ENCODE data around the gene NCOA1.

GRCh38 chr2:24496959-24497358, 5.9 kb downstream of the NCOA1 start:
- TF ChIP-seq, protein P1, sequence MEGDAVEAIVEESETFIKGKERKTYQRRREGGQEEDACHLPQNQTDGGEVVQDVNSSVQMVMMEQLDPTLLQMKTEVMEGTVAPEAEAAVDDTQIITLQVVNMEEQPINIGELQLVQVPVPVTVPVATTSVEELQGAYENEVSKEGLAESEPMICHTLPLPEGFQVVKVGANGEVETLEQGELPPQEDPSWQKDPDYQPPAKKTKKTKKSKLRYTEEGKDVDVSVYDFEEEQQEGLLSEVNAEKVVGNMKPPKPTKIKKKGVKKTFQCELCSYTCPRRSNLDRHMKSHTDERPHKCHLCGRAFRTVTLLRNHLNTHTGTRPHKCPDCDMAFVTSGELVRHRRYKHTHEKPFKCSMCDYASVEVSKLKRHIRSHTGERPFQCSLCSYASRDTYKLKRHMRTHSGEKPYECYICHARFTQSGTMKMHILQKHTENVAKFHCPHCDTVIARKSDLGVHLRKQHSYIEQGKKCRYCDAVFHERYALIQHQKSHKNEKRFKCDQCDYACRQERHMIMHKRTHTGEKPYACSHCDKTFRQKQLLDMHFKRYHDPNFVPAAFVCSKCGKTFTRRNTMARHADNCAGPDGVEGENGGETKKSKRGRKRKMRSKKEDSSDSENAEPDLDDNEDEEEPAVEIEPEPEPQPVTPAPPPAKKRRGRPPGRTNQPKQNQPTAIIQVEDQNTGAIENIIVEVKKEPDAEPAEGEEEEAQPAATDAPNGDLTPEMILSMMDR (IDR thresholded peaks at IDR 0.05), result no peak
- TF ChIP-seq POLR2A (IDR thresholded peaks at IDR 0.05), result no peak

Data from testis (tissue), 2 donors.